Measurements from ENCODE around the gene FNIP1.
"Not testable (repeated sequence)": the region's sequence is repeated elsewhere in the genome, so short reads cannot be mapped to it uniquely, and the experiment has no call there.

Gene FNIP1

DNA sequence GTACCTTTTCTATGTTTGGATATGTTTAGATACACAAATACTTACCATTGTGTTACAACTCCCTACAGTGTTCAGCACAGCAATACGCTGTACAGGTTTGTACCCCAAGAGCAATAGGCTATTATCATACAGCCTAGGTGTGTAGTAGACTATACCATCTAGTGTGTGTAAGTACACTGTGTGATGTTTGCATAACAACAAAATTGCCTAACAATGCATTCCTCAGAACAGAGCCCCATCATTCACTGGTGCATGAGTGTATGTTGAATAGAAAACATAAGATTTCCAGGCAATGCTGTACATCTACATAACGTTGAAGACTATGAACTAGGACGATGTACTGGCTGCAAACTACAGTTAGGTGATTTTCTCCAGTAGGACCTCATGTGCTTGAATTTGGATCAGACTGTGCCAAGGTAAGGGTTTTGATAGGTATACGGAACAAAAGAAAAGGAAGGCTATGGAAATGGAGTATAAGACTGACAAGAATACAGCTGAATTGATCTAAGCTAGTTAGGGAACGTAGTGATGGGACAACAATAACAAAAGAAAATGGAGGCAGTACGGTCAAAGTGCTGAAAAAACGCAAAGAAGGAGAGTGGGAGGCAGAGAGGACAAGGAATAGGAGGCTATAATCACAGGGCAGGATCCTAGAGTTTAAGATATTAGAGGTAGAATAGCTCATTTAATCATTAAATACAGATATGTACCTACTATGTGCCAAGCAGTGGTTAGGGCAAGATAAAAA is 46.9 kb downstream of the FNIP1 start:
- DNase-seq (ENCODE audit: low spot score) = no peak

DNA sequence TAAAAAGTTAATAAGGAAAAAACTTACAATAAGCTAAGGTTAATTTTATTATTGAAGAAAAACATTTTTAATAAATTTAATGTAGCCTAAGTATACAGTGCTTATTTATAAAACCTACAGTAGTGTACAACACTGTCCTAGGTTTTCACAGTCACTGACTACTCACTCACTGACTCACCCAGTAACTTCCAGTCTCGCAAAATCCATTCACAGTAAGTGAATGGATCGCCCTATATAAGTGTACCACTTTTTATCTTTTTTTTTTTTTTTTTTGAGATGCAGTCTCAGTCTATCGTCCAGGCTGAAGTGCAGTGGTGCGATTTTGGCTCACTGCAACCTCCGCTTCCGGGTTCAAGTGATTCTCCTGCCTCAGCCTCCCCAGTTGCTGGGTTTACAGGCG is 47.7 kb downstream of the FNIP1 start:
- DNase-seq (ENCODE audit: low spot score) = no peak

- DNase-seq (ENCODE audit: low spot score) = no peak
Measured at GRCh38 chr5:131747180-131748105, 49.4 kb downstream of the FNIP1 start.

DNA sequence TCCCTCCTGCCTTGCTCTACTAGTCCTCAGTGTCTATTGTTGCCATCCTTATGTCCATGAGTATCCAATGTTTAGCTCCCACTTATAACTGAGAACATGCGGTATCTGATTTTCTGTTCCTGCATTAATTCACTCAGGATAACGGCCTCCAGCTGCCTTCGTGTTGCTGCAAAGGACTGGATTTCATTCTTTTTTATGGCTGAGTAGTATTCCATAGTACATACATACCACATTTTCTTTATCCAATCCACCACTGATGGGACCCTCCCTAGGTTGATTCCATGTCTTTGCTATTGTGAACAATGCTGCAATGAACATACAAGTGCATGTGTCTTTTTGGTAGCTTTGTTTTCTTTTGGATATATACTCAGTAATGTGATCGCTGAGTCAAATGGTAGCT is 50.4 kb downstream of the FNIP1 start:
- DNase-seq (ENCODE audit: low spot score) = no peak

DNA sequence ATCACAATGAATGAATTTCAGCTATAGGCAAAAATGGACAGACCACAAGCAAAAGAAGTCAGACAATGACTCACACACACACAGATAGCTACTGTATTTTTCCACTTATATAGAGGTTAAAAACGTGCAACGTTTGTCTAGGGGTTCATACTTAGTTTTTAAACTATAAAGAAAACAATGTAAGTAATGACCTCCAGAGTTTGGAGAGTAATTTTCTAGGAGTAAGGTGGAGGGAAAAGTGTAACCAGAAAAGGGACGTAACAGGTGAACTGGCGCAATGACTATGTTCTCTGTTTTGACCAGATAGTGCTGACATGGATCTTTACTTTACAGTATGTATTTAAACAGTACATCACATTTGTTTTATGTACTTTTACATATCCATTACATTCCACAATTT is 51.1 kb downstream of the FNIP1 start:
- no peak for DNase-seq (ENCODE audit: low spot score)

GRCh38 chr5:131745155-131745554 is 51.7 kb downstream of the FNIP1 start:
- DNase-seq (ENCODE audit: low spot score) = no peak

GRCh38 chr5:131740477-131740876 is 56.3 kb downstream of the FNIP1 start:
- DNase-seq (ENCODE audit: low spot score) = no peak

- DNase-seq (ENCODE audit: low spot score) = no peak
Measured at GRCh38 chr5:131735393-131735792, 61.4 kb downstream of the FNIP1 start.

DNA sequence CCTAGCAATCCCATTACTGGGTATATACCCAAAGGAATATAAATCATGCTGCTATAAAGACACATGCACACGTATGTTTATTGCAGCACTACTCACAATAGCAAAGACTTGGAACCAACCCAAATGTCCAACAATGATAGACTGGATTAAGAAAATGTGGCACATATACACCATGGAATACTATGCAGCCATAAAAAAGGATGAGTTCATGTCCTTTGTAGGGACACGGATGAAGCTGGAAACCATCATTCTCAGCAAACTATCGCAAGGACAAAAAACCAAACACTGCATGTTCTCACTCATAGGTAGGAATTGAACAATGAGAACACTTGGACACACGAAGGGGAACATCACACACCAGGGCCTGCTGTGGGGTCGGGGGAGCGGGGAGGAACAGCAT is 61.9 kb downstream of the FNIP1 start:
- not testable (repeated sequence) for DNase-seq (ENCODE audit: low spot score)

GRCh38 chr5:131729292-131729691 is 67.5 kb downstream of the FNIP1 start:
- not testable (repeated sequence) for DNase-seq (ENCODE audit: low spot score)

GRCh38 chr5:131724089-131724488 is 72.7 kb downstream of the FNIP1 start:
- DNase-seq (ENCODE audit: low spot score) = not testable (repeated sequence)

GRCh38 chr5:131720714-131721113 is 76.1 kb downstream of the FNIP1 start:
- DNase-seq (ENCODE audit: low spot score) = no peak

DNA sequence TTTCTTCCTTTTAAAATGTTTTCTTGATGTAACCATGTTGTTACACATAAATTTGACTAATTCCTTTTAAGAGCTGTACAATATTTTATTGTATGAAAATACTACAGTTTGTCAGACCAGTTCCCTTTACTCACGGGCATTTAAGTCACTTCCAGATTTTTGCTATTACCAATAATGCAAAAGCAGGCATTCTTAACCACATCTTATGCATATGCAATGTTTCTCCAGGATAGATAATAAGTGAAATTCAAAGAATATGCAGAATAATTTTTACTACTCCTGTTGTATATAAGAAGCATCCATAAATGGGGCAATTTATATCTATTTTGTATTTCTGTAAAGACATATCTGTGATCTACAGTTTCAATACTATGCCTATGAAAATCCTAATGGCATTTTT is 77.3 kb downstream of the FNIP1 start:
- no peak for DNase-seq (ENCODE audit: low spot score)

DNA sequence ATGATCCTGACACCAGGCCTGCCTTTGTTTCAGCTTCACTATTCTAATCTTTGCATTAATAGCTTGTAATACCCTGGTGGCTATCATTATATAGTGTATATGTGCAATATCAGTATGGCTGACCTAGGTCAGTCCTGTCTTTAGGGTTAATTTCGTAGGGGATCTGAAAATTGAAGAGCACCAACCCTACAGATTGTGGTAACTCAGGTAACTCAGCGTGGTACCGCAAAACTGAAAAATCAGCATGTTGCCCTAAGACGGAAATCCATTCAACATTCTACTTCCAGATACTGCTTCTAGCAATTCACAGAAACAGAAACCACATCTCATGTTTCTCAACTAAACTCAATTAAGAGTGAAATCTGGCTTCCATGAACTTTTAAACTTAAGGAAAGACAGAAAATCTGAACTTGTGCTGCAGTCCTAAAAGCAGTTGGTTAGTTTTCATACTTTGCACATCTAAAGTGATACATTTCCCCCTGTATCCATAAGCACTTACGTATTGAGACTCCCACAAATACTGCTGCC is 78.3 kb downstream of the FNIP1 start:
- no peak for DNase-seq (ENCODE audit: low spot score)

GRCh38 chr5:131717164-131717563 is 79.7 kb downstream of the FNIP1 start:
- DNase-seq (ENCODE audit: low spot score) = not testable (repeated sequence)

DNA sequence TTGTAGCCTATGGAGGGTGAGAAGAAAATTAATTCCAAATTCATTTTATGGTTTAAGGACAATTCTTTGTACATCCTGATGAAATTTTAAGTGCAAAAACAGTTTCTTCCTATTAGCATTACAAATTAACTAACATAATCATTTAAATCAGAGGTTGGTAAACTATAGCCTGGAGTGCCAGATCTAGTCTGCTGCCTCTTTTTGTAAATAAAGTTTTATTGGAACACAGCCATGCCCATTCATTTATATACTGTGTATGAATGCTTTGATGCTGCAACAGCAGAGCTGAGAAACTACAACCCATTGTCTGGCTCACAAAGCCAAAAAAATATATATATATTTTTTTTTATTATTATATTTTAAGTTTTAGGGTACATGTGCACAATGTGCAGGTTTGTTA is 80.2 kb downstream of the FNIP1 start:
- DNase-seq (ENCODE audit: low spot score) = no peak

DNA sequence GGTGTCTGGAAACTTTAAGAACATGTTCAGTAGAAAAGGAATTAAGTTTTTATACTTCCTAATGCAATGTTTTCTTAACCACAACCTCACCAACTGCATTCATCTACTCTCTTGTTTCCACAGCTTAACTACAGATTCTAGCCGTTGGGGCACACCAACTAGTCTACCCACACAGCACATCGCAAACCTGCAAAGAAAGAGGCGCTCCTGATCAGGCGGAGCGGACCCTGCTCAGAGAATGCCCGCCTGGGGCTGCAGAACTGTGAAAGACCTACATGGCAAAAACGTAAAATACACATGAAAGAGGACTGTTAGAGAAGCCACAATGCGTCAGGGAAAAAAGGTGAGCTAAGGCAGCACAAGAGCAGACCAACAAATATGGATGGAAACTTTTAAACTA is 86.4 kb downstream of the FNIP1 start:
- no peak for DNase-seq (ENCODE audit: low spot score)

- DNase-seq (ENCODE audit: low spot score) = no peak
Measured at GRCh38 chr5:131709043-131709442, 87.8 kb downstream of the FNIP1 start.

DNA sequence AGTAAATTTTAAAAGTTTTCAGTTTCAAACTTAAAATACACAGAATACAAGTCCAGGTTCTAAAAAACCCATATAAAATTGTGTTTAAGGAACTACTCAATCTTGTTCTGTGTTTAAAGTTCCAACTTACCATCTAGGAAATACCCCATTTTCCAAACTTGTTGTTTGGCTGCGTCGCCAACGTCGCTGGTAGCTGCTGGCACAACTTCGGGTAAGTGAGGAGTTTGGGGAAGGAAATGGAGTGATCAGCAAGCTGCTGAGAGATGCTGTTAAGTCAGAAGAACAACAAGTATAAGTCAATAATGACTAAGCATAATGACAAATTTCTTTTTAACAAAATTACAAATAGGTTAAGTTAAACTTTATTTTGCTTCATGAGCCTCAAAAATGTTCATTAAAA is 90.5 kb downstream of the FNIP1 start:
- no peak for DNase-seq (ENCODE audit: low spot score)

DNA sequence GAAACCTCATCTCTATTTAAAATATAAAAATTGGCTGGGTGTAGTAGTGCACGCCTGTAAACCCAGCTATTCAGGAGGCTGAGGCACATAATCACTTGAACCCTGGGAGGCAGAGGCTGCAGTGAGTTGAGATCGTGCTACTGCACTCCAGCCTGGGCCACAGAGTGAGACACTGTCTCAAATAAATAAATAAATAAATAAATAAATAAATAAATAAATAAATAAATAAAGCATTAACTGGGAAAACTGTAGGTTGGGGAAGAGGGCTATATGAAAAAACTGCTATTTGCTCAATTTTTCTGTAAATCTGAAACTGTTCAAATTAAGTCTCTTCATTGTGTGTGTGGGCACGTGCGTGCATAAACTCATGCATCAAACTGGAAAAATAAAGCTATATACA is 101.9 kb downstream of the FNIP1 start:
- DNase-seq (ENCODE audit: low spot score) = no peak

- DNase-seq (ENCODE audit: low spot score) = no peak
Measured at GRCh38 chr5:131693894-131694293, 102.9 kb downstream of the FNIP1 start.

- no peak for DNase-seq (ENCODE audit: low spot score)
Measured at GRCh38 chr5:131685516-131686171, 111.2 kb downstream of the FNIP1 start.

GRCh38 chr5:131684595-131684994 is 112.2 kb downstream of the FNIP1 start:
- no peak for DNase-seq (ENCODE audit: low spot score)
